ENCODE data around the gene SDHB.

DNA sequence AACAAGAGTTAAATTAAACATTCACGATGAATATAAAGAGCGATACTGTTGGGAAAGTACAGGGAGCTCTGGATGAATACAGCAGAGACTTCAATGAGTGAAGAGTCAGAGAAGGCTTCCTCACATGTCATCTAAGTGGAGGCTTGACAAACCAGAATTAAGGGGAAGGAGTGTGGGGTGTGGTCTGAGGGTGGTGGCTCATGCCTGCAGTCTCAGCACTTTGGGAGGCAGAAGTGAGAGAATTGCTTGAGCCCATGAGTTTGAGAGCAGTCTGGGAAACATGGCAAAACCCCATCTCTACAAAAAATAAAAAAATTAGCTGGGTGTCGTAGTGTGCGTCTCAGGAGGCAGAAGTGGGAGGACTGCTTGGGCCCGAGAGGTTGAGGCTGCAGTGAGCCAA is 8.7 kb downstream of the SDHB start:
- TF ChIP-seq CTCF (tag by site-specific recombination; IDR thresholded peaks at IDR 0.05) = no peak
- no peak for TF ChIP-seq MEIS1 (CRISPR knock-in tag; IDR thresholded peaks at IDR 0.05; ENCODE audit: borderline replicate concordance)
- TF ChIP-seq ZBTB6 (tag by site-specific recombination; IDR thresholded peaks at IDR 0.05) = no peak
- no peak for TF ChIP-seq ZNF473 (tag by site-specific recombination; IDR thresholded peaks at IDR 0.05)
- TF ChIP-seq ZNF121 (tag by site-specific recombination; IDR thresholded peaks at IDR 0.05) = no peak
- TF ChIP-seq ZNF184 (tag by site-specific recombination; IDR thresholded peaks at IDR 0.05) = no peak
- no peak for TF ChIP-seq REST (tag by site-specific recombination; IDR thresholded peaks at IDR 0.05)

All from HEK293 (cell line).